HEK293 (cell line): ENCODE measurements around the gene CEACAM6.

Source experiments
- CTCF ChIP-seq: fragments of 450-650 bp; formaldehyde crosslinking; IDR thresholded peaks from 2 replicates; pipeline ENCODE4 v1.5.1; 2016; ENCODE audit warnings: missing biosample characterization, missing genetic modification characterization
- KLF10 ChIP-seq: fragments of 450-650 bp; IDR thresholded peaks from 2 replicates; pipeline ENCODE4 v1.5.1; 2018; ENCODE audit warnings: missing biosample characterization, mild to moderate bottlenecking, missing genetic modification characterization
- ZBTB44 ChIP-seq: fragments of 450-650 bp; IDR thresholded peaks from 2 replicates; pipeline ENCODE4 v1.5.1; 2018; ENCODE audit warnings: missing biosample characterization, mild to moderate bottlenecking, missing genetic modification characterization
- ZNF133 ChIP-seq: fragments of 450-650 bp; formaldehyde crosslinking; IDR thresholded peaks from 2 replicates; pipeline ENCODE4 v1.5.1; 2016; ENCODE audit warnings: missing biosample characterization, missing genetic modification characterization
- ZNF155 ChIP-seq: fragments of 450-650 bp; formaldehyde crosslinking; IDR thresholded peaks from 2 replicates; pipeline ENCODE4 v1.5.1; 2016; ENCODE audit warnings: missing biosample characterization, missing genetic modification characterization
- ZNF24 ChIP-seq: fragments of 450-650 bp; formaldehyde crosslinking; IDR thresholded peaks from 2 replicates; pipeline ENCODE4 v1.5.1; 2016; ENCODE audit warnings: missing biosample characterization, missing genetic modification characterization
- ZNF580 ChIP-seq: fragments of 450-650 bp; formaldehyde crosslinking; IDR thresholded peaks from 2 replicates; pipeline ENCODE4 v1.5.1; 2016; ENCODE audit warnings: missing biosample characterization, missing genetic modification characterization
- ZNF621 ChIP-seq: fragments of 450-650 bp; formaldehyde crosslinking; IDR thresholded peaks from 2 replicates; pipeline ENCODE4 v1.5.1; 2017; ENCODE audit warnings: missing biosample characterization, missing genetic modification characterization
- ZNF624 ChIP-seq: fragments of 450-650 bp; formaldehyde crosslinking; IDR thresholded peaks from 2 replicates; pipeline ENCODE4 v1.5.1; 2017; ENCODE audit warnings: missing biosample characterization, missing genetic modification characterization
- ZNF777 ChIP-seq: fragments of 450-650 bp; formaldehyde crosslinking; IDR thresholded peaks from 2 replicates; pipeline ENCODE4 v1.5.1; 2017; ENCODE audit warnings: missing biosample characterization, missing genetic modification characterization, borderline replicate concordance
- ZSCAN30 ChIP-seq: fragments of 450-650 bp; IDR thresholded peaks from 2 replicates; pipeline ENCODE4 v1.5.1; 2018; ENCODE audit warnings: missing biosample characterization, mild to moderate bottlenecking, missing genetic modification characterization, moderate library complexity
- TF ChIP-seq, protein P1 (sequence below): fragments of 450-650 bp; formaldehyde crosslinking; optimal IDR thresholded peaks from 2 replicates; pipeline ENCODE3; 2016; ENCODE audit warnings: missing biosample characterization, mild to moderate bottlenecking, missing genetic modification characterization

- TF ChIP-seq ZNF155, result no peak
- TF ChIP-seq CTCF, result 0 out of 2 replicates have a peak, but pooled peaks have one; percentile 25
- no peak for TF ChIP-seq ZSCAN30
- no peak for TF ChIP-seq ZNF621 (tag by site-specific recombination)
- TF ChIP-seq ZBTB44 (tag by site-specific recombination), result no peak
- no peak for TF ChIP-seq KLF10 (tag by site-specific recombination)
- TF ChIP-seq, protein P1, sequence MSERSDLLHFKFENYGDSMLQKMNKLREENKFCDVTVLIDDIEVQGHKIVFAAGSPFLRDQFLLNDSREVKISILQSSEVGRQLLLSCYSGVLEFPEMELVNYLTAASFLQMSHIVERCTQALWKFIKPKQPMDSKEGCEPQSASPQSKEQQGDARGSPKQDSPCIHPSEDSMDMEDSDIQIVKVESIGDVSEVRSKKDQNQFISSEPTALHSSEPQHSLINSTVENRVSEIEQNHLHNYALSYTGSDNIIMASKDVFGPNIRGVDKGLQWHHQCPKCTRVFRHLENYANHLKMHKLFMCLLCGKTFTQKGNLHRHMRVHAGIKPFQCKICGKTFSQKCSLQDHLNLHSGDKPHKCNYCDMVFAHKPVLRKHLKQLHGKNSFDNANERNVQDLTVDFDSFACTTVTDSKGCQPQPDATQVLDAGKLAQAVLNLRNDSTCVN (tag by site-specific recombination), result no peak
- TF ChIP-seq ZNF777, result no peak
- TF ChIP-seq ZNF24 (tag by site-specific recombination), result no peak
- TF ChIP-seq ZNF133 (tag by site-specific recombination), result no peak
- TF ChIP-seq ZNF580 (tag by site-specific recombination), result no peak
- no peak for TF ChIP-seq ZNF624 (tag by site-specific recombination)
Measured at GRCh38 chr19:41792513-41793413, 37.4 kb downstream of the CEACAM6 start.
